ENCODE results near the gene EDC3. TPM values are rescaled to one million over a fixed set of nuclear protein-coding genes. Genes with fewer than 3 reads are reported as not detected.

EDC3 gene
- polyA plus RNA-seq, 3 donors = 38.6 to 43.2 (median 41.9) TPM

- DNase-seq (ENCODE audit: low read depth in 3 of 3, low spot score in 2 of 3) = no peak
Measured at GRCh38 chr15:74585191-74585590, 110.6 kb downstream of the EDC3 start.

GRCh38 chr15:74584779-74585178, 111.0 kb downstream of the EDC3 start:
- DNase-seq (ENCODE audit: low read depth in 3 of 3, low spot score in 2 of 3) = peak in 1 of 3 donors; percentile 30

GRCh38 chr15:74584204-74584603, 111.6 kb downstream of the EDC3 start:
- DNase-seq (ENCODE audit: low read depth in 3 of 3, low spot score in 2 of 3) = no peak

Other genes with a start within 250 kb of the EDC3 start
- 10 to 100 TPM; 65.0 to 71.4 (median 69.2) TPM for gene UBL7, start 234.9 kb downstream of the EDC3 start, polyA plus RNA-seq (ENCODE audit: insufficient read length in 3 of 3)
- 10 to 100 TPM; 11.4 to 12.1 (median 11.5) TPM for gene ARID3B, start 154.8 kb downstream of the EDC3 start, polyA plus RNA-seq (ENCODE audit: insufficient read length in 3 of 3)
- 10 to 100 TPM; 62.5 to 73.9 (median 65.6) TPM for gene CLK3, start 80.2 kb downstream of the EDC3 start, polyA plus RNA-seq (ENCODE audit: insufficient read length in 3 of 3)
- gene CYP1A1, start 29.5 kb upstream of the EDC3 start, polyA plus RNA-seq (ENCODE audit: insufficient read length in 3 of 3) = under 1 TPM in 2 of 3 donors, not detected in 1; 0.07 TPM
- gene CYP1A2, start 52.8 kb upstream of the EDC3 start, polyA plus RNA-seq (ENCODE audit: insufficient read length in 3 of 3) = under 1 TPM; 0.10 to 0.18 (median 0.11) TPM
- 10 to 100 TPM; 37.6 to 54.0 (median 39.3) TPM for gene CSK, start 86.1 kb upstream of the EDC3 start, polyA plus RNA-seq (ENCODE audit: insufficient read length in 3 of 3)
- not detected for gene LMAN1L, start 116.8 kb upstream of the EDC3 start, polyA plus RNA-seq (ENCODE audit: insufficient read length in 3 of 3)
- gene CPLX3, start 130.6 kb upstream of the EDC3 start, polyA plus RNA-seq (ENCODE audit: insufficient read length in 3 of 3) = not detected
- gene ULK3, start 147.1 kb upstream of the EDC3 start, polyA plus RNA-seq (ENCODE audit: insufficient read length in 3 of 3) = 10 to 100 TPM; 26.0 to 32.9 (median 31.5) TPM
- gene SCAMP2, start 177.3 kb upstream of the EDC3 start, polyA plus RNA-seq (ENCODE audit: insufficient read length in 3 of 3) = 10 to 100 TPM; 63.1 to 75.9 (median 69.4) TPM
- 10 to 100 TPM; 60.4 to 68.7 (median 67.0) TPM for gene MPI, start 194.0 kb upstream of the EDC3 start, polyA plus RNA-seq (ENCODE audit: insufficient read length in 3 of 3)
- gene FAM219B, start 210.8 kb upstream of the EDC3 start, polyA plus RNA-seq (ENCODE audit: insufficient read length in 3 of 3) = 10 to 100 TPM; 51.6 to 58.1 (median 55.9) TPM
- 100 to 1,000 TPM; 214 to 217 (median 215) TPM for gene COX5A, start 242.0 kb upstream of the EDC3 start, polyA plus RNA-seq (ENCODE audit: insufficient read length in 3 of 3)